HepG2 (cell line): ENCODE data around the gene DPM2. TPM values are rescaled to one million over a fixed set of nuclear protein-coding genes. Genes with fewer than 3 reads are reported as not detected.

Source experiments
- ARID5B ChIP-seq: IDR thresholded peaks from 2 replicates; pipeline ENCODE4 v1.4.0; 2020; ENCODE audit warnings: mild to moderate bottlenecking, missing genetic modification reagents
- ATF3 ChIP-seq: sonication (generic); formaldehyde crosslinking; IDR thresholded peaks from 2 replicates; pipeline ENCODE4 v1.4.0; 2020; ENCODE audit warnings: missing genetic modification reagents
- BORCS8-MEF2B ChIP-seq: sonication (generic); formaldehyde crosslinking; IDR thresholded peaks from 2 replicates; pipeline ENCODE4 v1.8.0; 2022; ENCODE audit warnings: mild to moderate bottlenecking, missing genetic modification reagents
- FOSL1 ChIP-seq: sonication (generic); formaldehyde crosslinking; IDR thresholded peaks from 2 replicates; pipeline ENCODE4 v1.9.0; 2021; ENCODE audit warnings: missing genetic modification reagents, borderline replicate concordance
- GABPB1 ChIP-seq: IDR thresholded peaks from 2 replicates; pipeline ENCODE4 v1.6.1; 2016; ENCODE audit warnings: mild to moderate bottlenecking, missing genetic modification reagents, moderate library complexity, missing compliant biosample characterization
- RBFOX2 ChIP-seq: fragments of 200-400 bp; formaldehyde crosslinking; IDR thresholded peaks from 2 replicates; pipeline ENCODE4 v1.6.1; 2017; ENCODE audit warnings: low read depth, mild to moderate bottlenecking, low read length
- SP2 ChIP-seq: sonication (generic); formaldehyde crosslinking; IDR thresholded peaks from 2 replicates; pipeline ENCODE4 v1.5.1; 2020; ENCODE audit warnings: mild to moderate bottlenecking, missing genetic modification reagents
- ZFP91 ChIP-seq: sonication (generic); formaldehyde crosslinking; IDR thresholded peaks from 2 replicates; pipeline ENCODE4 v1.9.0; 2022; ENCODE audit warnings: missing genetic modification reagents, mild to moderate bottlenecking, borderline replicate concordance
- ZNF276 ChIP-seq: sonication (generic); formaldehyde crosslinking; IDR thresholded peaks from 2 replicates; pipeline ENCODE4 v1.4.0; 2020; ENCODE audit warnings: mild to moderate bottlenecking, low read depth, missing genetic modification reagents
- ZNF296 ChIP-seq: sonication (generic); formaldehyde crosslinking; conservative IDR thresholded peaks from 2 replicates; pipeline ENCODE4 v1.5.0; 2020; ENCODE audit warnings: mild to moderate bottlenecking, missing genetic modification reagents
- ZNF318 ChIP-seq: sonication (generic); formaldehyde crosslinking; IDR thresholded peaks from 2 replicates; pipeline ENCODE4 v1.4.0; 2020; ENCODE audit warnings: mild to moderate bottlenecking, missing genetic modification reagents
- polyA plus RNA-seq, 8 experiments: library from polyadenylated mRNA; depleted of rRNA in 3 of 8; stranded (reverse) in 7 of 8; unstranded in 1 of 8; fragments of >200 nt; fragmentation: Illumina TruSeq in 4 of 8; extraction: Trizol in 4 of 8; gene quantifications; 2 replicates each; pipeline versions ENCODE4 v1.2.1 to v1.2.3, GENCODE V29; 2011 to 2016; ENCODE audit warnings: low read depth in 4 of 8, missing spikeins in 1 of 8, mixed read lengths in 1 of 8; ENCODE audit not compliant: insufficient read depth in 1 of 8
- total RNA-seq, 5 experiments: library from RNA; depleted of rRNA; stranded (reverse); fragments of >200 nt; fragmentation: Illumina TruSeq; extraction: Trizol; gene quantifications; 2 replicates each; pipeline ENCODE4 v1.2.3, GENCODE V29; 2016; ENCODE audit warnings: low read depth in 1 of 5

DPM2 gene
- total and polyA plus RNA-seq, 2 of the 13 experiments (the other 11 are each of a cell fraction or from before 2014, with no cell fraction given): 24.8 to 35.3 TPM

- TF ChIP-seq ZNF318 (CRISPR knock-in tag): 0 out of 2 replicates have a peak, but pooled peaks have one; percentile 42
- TF ChIP-seq FOSL1 (CRISPR knock-in tag): no peak
- peak; percentile 65 for TF ChIP-seq RBFOX2
- no peak for TF ChIP-seq ZNF296 (CRISPR knock-in tag)
- TF ChIP-seq ZFP91 (CRISPR knock-in tag): peak; percentile 24; the same call in 1 of the 2 replicates
- peak; percentile 91 for TF ChIP-seq SP2 (CRISPR knock-in tag)
- no peak for TF ChIP-seq ATF3 (CRISPR knock-in tag)
- TF ChIP-seq ZNF276 (CRISPR knock-in tag): no peak
- peak; percentile 52; the same call in 1 of the 2 replicates for TF ChIP-seq GABPB1
- TF ChIP-seq BORCS8-MEF2B (CRISPR knock-in tag): no peak
- TF ChIP-seq ARID5B: 0 out of 2 replicates have a peak, but pooled peaks have one; percentile 7
Observed at GRCh38 chr9:127980706-127981558, 43.3 kb upstream of the DPM2 start, which contains the start of gene EEIG1 (continued).
